Frontal cortex (tissue), 4 donors: ENCODE results near the gene NPLOC4. TPM values are rescaled to one million over a fixed set of nuclear protein-coding genes. Genes with fewer than 3 reads are reported as not detected.
"Not testable (repeated sequence)": the region's sequence is repeated elsewhere in the genome, so short reads cannot be mapped to it uniquely, and the experiment has no call there.

ENCODE experiments used
- DNase-seq, 2 donors: peaks; one replicate each; pipeline ENCODE4 v3.0.0; 2012; ENCODE audit warnings: low spot score in 2 of 2
- FAIRE-seq: peaks from 2 replicates; lab custom pipeline; 2012; peaks lifted over from hg19 to GRCh38; lab: Jason Lieb, UNC
- total RNA-seq: library from RNA; depleted of rRNA; stranded (reverse); fragments of >200 nt; gene quantifications from one replicate; pipeline ENCODE4 v1.2.3, GENCODE V29; 2014
- donor health status: control.
- donor health status: control.
- donor health status: control.

NPLOC4 gene
- total RNA-seq = 39.9 TPM

DNA sequence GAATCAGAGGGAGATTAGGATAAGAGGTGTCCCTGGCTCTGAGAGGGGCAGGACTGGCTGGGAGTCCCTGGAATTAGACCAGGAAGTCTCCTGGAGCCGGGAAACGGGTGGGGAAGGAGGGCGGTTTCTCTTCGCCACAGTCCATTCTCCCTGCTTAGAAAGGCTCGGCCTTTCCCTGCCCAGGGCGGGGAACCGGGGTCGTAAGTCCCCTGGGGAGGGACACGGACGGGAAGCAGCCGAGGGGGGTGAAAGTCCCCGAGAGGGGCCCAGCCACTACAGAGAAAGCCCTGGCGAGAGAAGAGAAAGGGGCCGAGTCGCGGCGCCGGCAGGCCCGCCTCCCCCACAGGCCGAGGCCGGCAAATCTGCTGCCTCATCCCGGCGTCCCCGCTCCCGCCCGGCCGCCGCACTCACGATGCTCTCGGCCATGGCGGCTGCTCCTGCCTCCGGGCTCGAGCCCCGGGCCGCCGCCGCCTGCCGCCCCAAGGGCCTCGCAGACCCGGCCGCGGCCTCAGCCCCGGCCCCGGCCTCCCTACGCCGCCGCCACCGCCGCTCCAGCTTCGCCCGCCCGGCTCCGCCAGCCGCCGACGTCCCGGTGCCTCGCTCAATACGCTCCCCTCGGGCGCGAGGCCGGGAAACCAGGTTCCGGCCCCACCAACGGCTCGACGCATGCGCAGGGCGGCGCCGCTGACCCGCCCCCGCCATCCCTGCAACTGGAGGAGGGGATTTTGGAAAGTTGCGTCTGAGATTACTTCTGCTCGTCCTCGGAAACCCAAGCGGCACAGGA is at the start of gene NPLOC4, which contains the start of gene TSPAN10:
NPLOC4 (minus strand) TSS at position 608 of the 784 bp plus-strand sequence; CDS start at position 426, 182 bp downstream.
TSPAN10 (plus strand) TSS at position 692 of the 784 bp plus-strand sequence. CDS start 5,217 bp downstream, outside the sequence.
- DNase-seq (peak; percentile 95), FAIRE-seq (no peak)

DNA sequence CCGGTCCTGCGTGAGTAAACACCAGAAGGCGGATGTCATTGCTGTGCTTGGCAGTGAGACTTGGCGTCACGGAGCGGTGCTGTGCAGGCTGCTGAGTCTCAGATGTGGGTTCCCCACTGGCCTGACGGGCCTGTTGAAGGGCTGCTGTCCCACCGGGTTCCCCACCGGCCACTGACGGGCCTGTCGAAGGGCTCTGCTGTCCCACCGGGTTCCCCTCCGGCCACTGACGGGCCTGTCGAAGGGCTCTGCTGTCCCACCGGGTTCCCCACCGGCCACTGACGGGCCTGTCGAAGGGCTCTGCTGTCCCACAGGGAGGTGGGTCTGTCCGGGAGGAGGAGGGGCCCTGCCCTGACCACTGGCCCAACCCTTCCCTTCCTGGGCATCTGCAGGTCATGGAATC is 49.7 kb upstream of the NPLOC4 start:
- no peak for FAIRE-seq
- DNase-seq = no peak

DNA sequence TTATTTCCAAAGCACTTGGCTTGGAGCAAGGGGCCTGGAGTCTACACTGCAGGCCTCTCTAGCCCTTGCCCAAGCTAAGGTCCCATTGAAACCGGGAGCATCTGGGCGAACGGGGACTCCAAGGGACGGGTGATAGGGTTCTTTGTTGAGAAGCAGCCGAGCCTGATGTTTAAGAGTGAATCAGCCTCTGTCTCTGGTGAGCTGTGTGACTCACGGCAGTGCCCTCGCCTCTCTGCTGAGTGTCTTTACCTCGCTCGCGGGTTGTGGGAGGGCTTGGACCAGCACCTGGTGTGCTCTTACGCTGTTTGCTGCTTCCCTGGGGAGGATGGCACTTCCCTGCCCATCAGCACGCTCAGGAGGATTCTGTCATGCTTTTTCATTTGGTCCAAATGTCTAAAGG is 48.2 kb upstream of the NPLOC4 start:
- no peak for FAIRE-seq
- DNase-seq = peak in 1 of 2 donors; percentile 17

DNA sequence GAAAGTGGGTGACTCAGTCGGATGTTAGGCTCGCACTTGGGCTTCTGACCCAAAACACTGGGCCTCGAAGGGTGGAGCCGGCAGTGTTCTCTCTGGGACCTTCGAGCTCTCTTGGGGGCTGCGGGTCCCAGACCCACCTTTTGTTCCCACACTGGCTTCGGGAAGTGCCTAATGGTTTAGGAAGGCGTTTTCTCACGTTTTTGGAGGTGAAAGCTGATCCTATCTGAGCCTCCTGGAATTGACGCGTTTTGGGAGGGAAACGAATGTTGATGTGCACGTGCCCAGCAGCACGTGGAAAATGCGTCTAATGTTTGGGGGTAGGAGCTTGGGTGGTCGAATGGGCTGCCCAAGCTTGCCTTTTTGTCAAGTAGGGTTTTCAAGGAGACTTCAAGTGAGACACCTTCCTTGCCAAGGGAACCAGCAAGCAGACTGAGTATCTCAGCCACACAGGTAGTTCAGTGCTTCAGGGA is 47.6 kb upstream of the NPLOC4 start:
- FAIRE-seq = no peak
- DNase-seq = peak; percentile 33 to 65

DNA sequence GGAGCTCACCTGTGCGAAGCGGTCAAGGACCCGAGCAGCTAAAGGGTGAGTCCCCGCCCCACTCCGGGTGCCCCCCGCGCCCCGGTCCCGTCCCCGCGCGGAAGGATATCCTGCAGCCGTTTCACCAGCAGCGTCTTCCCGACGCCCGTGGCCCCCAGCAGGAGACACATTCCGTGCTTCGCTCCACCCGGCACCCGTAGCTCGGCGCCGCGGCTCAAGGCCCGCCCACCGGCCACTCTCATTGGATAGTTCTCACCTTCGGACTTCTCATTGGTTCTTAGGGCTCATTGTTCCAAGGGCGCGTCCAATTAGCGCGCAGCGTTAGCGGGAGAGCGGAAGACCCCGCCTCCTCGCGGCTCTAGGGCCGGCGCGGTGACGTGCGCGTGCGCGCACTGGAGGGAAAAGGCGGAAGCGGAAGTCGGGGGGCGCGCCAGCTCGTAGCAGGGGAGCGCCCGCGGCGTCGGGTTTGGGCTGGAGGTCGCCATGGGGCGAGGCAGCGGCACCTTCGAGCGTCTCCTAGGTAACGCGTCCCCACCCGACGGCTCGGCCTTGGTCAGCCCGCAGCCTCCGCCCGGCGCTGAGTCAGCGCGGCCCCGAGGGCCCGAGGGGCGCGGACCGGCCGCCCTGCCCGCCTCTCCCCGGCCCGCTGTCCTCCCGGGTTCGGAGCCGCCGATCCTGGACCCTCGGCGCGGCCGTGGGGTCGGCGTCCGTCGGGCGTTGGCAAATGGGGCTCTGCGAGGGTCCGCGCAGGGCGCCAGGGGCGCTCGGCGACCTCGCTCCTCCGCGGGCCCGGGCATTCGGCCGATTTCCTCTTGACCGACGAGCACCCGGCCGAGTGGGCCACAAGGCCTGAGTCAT is 46.9 kb upstream of the NPLOC4 start, which contains the start of the genes ARL16 and HGS:
ARL16 (minus strand) TSS at position 214 of the 858 bp plus-strand sequence; CDS start at position 170, 44 bp downstream.
HGS (plus strand) TSS at position 428 of the 858 bp plus-strand sequence; CDS start at position 484, 56 bp downstream.
- DNase-seq (peak; percentile 100), FAIRE-seq (peak; percentile 83)

DNA sequence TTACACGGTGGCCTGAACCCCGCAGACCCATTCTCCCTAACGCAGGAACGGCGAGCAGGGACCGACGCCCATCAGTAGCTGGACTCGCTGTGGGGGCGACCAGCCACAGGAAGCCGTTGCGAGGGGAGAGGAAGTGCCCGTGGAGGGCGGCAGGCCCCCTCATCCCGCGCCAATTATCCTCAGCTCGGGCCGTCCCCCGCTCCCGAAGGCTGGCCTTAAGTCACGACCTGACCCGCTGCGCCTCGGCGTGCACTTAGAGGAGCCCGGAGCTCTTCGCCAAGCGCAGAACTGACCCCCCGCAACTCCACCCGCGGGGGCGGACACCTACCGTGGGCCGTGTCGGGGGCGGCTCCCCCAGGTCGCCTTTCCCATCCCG is 46.3 kb upstream of the NPLOC4 start:
- FAIRE-seq (no peak), DNase-seq (no peak)

DNA sequence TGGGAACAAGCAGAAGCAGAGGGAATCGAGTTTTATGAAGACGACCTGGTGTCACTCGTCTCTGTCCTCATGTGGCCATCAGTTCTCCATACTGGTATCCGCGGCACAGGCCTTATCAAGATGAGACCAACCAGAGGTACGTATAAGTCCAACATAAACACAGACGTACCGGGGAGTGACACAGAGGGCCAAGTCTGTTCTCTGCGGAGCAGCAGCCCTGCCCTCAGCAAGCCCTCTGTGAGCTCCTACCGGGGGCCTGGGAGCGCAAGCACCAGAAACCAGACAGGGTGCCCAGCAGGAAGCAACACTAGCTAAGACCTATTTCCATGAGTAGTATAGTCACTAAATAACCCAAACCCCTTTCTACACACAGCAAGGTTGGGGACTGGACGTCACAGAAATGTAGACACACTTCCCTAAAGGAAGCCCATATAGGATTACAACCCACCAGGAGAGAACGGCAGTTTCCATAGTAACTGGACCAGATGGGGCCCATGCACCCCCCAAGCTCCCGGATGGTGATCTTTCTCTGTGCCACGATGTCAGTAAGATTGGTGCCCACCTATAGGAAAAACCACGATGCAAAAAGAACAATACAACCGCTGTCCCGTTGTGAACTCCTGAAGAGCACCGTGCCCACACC is 45.8 kb upstream of the NPLOC4 start:
- FAIRE-seq (no peak), DNase-seq (no peak)

DNA sequence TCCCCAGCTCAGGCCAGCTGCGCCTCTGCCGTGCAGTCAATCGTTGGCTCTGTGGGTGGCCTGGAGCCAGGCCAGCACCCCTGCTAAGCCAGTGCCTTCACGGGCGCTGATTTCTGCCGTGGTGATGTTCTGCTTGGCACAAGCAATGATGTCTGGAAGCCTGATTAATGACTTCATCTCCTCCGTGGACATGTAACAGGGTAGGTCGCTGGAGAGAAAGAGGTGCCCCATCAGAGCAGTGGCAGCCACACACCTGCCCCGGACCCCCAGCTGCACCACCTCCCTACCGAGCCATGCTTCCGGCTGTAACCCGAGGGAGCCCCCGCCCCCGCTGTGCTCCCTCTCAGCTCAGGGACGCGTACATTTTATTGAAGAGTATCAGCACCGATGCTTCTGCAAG is 44.8 kb upstream of the NPLOC4 start:
- FAIRE-seq (no peak), DNase-seq (no peak)

DNA sequence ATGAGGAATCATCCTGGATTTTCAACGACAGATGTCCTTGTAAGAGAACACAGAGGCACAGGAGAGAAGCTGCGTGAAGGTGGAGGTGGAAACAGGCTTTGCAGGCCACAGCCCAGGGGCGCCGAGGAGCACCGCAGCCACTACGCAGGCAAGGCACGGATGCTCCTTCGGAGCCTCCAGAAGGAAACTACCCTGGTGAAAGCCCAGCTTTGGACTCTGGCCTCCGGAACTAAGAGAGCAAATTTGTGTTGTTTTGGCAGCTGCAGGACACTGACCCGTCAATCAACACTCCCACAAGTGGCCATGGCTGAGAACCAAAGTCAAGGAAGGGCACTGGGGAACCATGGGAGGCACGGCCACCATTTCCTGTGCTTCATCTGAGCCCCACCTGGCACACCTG is 43.2 kb upstream of the NPLOC4 start:
- no peak for FAIRE-seq
- no peak for DNase-seq

DNA sequence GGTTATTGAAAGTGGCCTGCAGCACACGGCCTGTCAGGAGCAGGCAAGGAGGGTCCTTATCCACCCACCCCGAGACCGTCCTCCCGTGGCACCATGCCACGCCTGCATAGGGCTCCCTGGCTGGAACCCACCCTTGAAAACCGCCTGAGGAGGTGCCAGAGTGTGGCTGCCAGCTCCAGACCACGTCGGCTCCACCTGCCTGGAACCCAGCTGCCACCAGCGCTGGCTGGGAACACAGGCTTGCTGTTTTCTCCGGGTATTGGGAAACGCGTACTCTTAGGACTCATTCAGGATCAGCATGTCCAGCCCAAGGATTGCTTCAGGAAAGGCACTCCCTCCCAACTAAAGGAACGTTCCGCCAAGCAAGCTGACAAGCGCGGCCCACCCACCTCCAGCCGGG is 40.0 kb upstream of the NPLOC4 start:
- DNase-seq = no peak

DNA sequence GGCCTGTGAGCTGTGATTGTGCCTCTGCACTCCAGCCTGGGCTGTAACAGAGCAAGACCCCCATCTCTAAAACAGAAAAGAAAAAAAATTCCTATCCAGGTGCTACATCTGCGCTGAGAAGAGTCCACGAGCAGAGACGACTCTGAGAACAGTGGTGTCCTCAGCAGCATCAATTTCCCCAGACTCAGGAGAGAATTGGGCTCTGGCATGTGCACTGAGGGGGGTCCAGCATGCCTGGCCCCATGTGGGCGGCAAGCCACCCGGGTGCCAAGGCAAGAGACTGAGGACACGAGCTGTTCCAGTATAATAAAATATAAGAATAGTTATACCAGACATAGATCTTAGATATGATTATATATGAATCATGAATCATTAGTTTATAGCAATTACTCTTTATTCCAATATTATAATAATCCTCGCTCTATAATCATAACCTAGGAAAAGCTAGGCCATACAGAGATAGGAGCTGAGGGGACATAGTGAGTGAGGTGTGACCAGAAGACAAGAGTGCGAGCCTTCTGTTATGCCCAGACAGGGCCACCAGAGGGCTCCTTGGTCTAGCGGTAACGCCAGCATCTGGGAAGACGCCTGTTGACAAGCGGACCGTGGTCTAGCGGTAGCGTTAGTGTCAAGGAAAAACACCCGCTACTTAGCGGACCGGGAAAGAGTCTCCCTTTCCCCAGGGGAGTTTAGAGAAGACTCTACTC is 38.8 kb upstream of the NPLOC4 start:
- not testable (repeated sequence) for FAIRE-seq, DNase-seq

More for the DNA sequence above, 40.0 kb upstream of the NPLOC4 start:
- FAIRE-seq = no peak

DNA sequence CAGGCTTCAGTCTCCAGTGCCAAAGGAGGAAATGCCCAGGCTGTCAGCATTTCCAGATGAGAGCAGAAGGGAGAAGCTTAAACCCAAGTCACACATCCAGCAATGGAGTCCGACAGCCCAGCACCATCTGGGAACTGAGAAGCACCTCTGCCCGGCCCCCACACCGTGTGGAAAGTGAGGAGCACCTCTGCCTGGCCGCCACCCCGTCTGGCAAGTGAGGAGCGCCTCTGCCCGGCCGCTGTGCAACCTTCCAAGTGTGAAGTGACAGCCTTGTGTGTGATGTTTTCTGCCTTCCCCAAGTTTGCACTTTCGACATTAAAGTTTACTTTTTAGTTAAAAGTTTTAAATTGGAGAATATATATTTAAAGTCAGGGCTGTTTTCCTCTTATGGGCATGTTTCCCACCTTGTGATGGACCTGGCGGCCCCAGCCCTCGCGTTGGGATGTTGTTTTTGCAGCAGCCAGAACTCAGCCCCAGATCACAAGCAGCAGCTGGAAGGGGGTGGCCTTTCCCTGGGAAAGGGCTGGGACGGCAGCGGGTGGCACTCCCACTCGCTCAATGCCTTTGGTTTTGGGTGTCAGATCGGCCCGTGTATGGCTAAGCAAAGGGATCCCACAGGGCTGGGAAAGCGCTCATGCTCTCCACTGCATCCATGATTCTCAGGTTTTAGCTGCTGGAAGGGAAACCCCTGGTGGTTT is 36.8 kb upstream of the NPLOC4 start:
- FAIRE-seq (no peak), DNase-seq (no peak)

DNA sequence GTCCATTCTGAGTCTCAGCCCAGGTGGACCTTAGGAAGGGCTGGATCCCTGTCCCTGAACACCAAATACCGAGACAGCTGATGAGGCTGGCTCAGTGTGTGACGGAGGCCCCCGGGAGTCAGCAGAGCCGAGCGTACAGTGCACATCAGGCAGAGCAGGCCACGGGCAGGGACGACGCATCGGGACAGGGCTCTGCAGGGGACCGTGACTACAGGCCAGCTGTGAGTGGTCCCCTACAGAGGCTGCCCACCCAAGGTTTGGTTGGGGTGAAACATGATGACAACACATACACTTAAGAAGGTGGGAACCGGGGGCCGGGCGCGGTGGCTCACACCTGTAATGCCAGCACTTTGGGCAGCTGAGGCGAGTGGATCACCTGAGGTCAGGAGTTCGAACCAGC is 36.0 kb upstream of the NPLOC4 start:
- no peak for DNase-seq
- no peak for FAIRE-seq

DNA sequence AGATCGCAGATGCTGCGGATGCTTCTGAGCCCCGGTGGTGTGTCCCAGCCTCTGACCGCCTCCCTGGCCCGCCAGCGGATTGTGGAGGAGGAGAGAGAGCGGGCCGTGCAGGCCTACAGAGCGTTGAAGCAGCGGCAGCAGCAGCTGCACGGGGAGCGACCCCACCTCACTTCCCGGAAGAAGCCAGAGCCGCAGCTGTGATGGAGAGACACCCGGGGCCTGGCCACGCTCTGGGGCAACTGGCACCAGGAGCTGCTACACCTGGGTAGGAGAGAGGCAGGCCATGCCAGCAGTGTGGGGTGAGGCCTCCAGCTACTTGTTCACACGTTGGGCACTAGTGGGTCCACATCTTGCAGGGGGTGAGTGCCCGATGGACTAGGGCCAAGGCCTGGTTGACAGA is 35.6 kb upstream of the NPLOC4 start:
- DNase-seq (no peak), FAIRE-seq (no peak)

DNA sequence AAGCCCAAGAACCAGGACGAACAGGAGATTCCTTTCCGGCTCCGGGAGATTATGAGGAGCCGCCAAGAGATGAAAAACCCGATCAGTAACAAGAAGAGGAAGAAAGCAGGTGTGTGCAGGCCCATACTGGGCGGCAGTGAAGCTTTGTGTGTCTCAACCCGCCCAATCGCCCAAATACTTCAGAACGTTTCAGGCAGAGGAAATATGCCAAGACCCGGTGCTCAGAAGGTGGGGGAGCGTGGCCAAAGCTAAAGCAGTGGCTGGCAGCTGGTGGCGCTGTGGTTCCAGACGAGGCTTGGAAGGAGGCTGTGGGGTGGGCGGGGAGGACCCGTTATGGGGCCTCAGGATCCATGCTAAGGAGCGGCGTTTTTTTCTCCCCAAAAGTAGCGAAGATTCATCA is 30.8 kb upstream of the NPLOC4 start:
- no peak for DNase-seq
- FAIRE-seq = no peak

DNA sequence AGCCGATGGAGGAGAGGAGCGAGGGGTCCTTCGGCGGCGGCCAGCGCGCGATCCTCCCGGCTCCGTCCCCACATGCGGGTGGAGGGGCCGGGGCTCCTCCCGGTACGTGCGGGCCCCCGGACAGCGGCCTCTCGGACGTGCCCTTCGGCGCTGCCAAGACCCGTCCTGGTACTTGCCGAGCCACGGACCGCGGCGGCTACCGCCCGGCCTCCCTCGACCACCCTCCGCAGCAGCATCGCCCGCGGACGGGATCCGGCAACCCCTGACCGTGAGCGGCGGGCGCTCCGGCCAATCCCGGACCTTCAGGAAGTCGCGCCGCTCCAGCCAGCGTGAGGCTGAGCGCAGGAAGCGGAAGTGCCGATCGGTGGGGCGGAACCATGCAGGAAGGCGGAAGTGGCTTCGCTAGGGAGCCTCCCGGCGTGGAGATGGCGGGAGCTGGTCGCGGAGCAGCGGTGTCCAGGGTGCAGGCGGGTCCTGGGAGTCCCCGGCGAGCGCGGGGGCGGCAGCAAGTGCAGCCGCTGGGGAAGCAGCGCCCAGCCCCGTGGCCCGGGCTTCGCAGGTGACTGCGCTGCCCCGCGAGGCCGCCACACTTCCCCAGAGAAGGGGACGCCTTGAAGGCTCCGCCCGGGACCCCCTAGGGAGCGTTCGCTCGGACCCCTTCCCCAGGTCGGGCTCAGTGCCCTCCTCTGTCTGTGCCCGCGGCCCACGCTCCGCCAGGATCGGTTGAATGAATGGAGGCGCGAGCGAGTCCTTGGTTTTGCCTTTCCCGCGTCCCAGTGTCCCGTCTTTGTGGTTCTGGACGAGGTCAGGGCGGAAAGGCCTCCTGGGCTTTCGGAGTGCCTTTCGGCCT is 29.7 kb upstream of the NPLOC4 start, which contains the start of the genes CCDC137 and OXLD1:
CCDC137 (plus strand) TSS at position 396 of the 850 bp plus-strand sequence; CDS start at position 426, 30 bp downstream.
OXLD1 (minus strand) TSS at position 264 of the 850 bp plus-strand sequence; CDS start at position 236, 28 bp downstream.
- DNase-seq (peak; percentile 97 to 99), FAIRE-seq (no peak)

DNA sequence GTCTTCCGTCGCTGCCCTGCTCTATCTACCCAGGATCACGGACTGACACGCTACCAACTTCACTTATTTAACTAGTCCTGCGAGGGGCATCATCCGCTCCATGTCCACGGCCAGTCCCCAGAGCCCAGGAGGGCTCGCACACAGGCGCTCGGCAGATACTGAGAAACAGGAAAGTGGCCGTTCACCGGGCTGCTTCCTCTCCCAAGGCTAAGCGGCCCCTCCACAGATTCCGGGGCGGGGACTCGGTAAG is 29.1 kb upstream of the NPLOC4 start:
- no peak for DNase-seq
- no peak for FAIRE-seq
